ENCODE data around the gene KPNA5. TPM values are rescaled to one million over a fixed set of nuclear protein-coding genes. Genes with fewer than 3 reads are reported as not detected.

KPNA5 gene
- polyA plus RNA-seq, 1 donor: 14.0 TPM

Other genes with a start within 250 kb of the KPNA5 start
- gene CALHM6, start 219.8 kb upstream of the KPNA5 start, polyA plus RNA-seq (ENCODE audit: insufficient read length): 1.5 TPM
- 1.9 TPM for gene CALHM5, start 169.6 kb upstream of the KPNA5 start, polyA plus RNA-seq (ENCODE audit: insufficient read length)
- gene TRAPPC3L, start 135.5 kb upstream of the KPNA5 start, polyA plus RNA-seq (ENCODE audit: insufficient read length): 0.09 TPM
- gene CALHM4, start 127.5 kb upstream of the KPNA5 start, polyA plus RNA-seq (ENCODE audit: insufficient read length): not detected
- gene RWDD1, start 109.7 kb upstream of the KPNA5 start, polyA plus RNA-seq (ENCODE audit: insufficient read length): 54.1 TPM
- 0.52 TPM for gene RSPH4A, start 64.7 kb upstream of the KPNA5 start, polyA plus RNA-seq (ENCODE audit: insufficient read length)
- 8.0 TPM for gene ZUP1, start 12.4 kb upstream of the KPNA5 start, polyA plus RNA-seq (ENCODE audit: insufficient read length)
- gene FAM162B, start 84.5 kb downstream of the KPNA5 start, polyA plus RNA-seq (ENCODE audit: insufficient read length): 5.5 TPM
- gene GPRC6A, start 147.9 kb downstream of the KPNA5 start, polyA plus RNA-seq (ENCODE audit: insufficient read length): not detected
- gene RFX6, start 196.0 kb downstream of the KPNA5 start, polyA plus RNA-seq (ENCODE audit: insufficient read length): not detected